Epithelial cell of prostate (primary cell): ENCODE results near the gene SORL1.
"Not testable (repeated sequence)": the region's sequence is repeated elsewhere in the genome, so short reads cannot be mapped to it uniquely, and the experiment has no call there.

Source experiments
- DNase-seq: peaks from one replicate; pipeline ENCODE4 v3.0.0-alpha.2; 2011; ENCODE audit warnings: low read depth, low spot score
- H3K27ac ChIP-seq: fragments of 450-650 bp; 2 replicates; pipeline ENCODE4 v1.5.1; 2017; ENCODE audit warnings: mild to moderate bottlenecking

Gene SORL1, protein sequence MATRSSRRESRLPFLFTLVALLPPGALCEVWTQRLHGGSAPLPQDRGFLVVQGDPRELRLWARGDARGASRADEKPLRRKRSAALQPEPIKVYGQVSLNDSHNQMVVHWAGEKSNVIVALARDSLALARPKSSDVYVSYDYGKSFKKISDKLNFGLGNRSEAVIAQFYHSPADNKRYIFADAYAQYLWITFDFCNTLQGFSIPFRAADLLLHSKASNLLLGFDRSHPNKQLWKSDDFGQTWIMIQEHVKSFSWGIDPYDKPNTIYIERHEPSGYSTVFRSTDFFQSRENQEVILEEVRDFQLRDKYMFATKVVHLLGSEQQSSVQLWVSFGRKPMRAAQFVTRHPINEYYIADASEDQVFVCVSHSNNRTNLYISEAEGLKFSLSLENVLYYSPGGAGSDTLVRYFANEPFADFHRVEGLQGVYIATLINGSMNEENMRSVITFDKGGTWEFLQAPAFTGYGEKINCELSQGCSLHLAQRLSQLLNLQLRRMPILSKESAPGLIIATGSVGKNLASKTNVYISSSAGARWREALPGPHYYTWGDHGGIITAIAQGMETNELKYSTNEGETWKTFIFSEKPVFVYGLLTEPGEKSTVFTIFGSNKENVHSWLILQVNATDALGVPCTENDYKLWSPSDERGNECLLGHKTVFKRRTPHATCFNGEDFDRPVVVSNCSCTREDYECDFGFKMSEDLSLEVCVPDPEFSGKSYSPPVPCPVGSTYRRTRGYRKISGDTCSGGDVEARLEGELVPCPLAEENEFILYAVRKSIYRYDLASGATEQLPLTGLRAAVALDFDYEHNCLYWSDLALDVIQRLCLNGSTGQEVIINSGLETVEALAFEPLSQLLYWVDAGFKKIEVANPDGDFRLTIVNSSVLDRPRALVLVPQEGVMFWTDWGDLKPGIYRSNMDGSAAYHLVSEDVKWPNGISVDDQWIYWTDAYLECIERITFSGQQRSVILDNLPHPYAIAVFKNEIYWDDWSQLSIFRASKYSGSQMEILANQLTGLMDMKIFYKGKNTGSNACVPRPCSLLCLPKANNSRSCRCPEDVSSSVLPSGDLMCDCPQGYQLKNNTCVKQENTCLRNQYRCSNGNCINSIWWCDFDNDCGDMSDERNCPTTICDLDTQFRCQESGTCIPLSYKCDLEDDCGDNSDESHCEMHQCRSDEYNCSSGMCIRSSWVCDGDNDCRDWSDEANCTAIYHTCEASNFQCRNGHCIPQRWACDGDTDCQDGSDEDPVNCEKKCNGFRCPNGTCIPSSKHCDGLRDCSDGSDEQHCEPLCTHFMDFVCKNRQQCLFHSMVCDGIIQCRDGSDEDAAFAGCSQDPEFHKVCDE (N-terminal part only)

DNA sequence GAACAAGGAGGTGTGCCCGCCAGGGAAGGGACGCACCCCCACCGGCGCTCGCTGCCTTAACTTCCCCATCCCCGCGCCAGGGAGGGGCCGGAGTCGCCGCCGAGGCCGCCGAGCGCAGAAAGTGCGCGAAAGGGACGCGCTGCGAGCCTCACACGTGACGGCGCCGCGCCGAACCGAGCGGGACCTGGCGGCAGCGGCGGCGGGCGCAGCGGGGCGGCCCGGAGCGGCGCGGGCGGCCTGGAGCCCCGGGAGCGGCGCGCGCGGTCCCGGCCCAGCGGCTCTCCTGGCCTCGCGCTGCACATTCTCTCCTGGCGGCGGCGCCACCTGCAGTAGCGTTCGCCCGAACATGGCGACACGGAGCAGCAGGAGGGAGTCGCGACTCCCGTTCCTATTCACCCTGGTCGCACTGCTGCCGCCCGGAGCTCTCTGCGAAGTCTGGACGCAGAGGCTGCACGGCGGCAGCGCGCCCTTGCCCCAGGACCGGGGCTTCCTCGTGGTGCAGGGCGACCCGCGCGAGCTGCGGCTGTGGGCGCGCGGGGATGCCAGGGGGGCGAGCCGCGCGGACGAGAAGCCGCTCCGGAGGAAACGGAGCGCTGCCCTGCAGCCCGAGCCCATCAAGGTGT is at the start of gene SORL1:
SORL1 (plus strand) TSS at position 329 of the 623 bp plus-strand sequence; CDS start at position 347, 18 bp downstream.
- peak within 1 kb of the TSS; percentile 36 for H3K27ac ChIP-seq

DNA sequence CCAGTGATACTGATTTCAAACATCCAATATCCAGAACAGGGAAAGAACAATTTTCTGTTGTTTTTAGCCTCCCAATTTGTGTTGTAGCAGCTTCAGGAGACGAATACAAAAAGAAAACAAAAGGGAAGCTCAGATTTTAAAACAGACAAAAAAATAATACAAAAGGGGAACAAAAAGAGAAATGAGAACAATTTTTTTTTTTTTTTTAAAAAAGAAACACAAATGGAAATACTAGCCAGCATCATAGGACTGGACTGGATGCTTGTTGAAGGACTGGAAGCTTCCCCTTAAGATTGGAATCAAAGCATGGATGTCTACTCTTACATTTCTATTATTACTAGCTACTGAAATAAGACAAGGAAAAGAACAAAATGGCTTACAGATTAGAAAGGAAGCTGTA is 46.5 kb upstream of the SORL1 start:
- H3K27ac ChIP-seq = no peak overlapping the region
- DNase-seq = no peak

More for the DNA sequence above, at the start of gene SORL1:
- DNase-seq = no peak

DNA sequence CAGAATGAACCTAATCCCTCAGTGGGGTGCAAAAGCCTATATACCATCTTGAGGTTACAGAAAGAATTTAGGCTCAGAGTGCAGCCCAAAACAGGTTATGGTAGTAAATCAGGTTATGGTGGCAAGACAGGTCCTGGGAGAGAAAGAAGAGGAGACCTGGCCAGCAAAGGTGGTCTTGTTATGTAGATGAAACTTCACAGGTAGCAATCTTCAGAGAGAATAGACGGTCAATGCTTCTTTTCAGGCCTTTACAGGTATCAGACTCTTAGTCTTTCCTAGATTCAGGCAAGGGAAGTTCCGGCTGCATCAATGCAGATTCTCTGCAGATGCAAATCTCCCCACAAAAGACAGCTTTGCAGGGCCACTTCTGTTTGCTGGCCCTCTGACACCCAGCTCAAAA is 45.8 kb upstream of the SORL1 start:
- H3K27ac ChIP-seq = no peak overlapping the region
- no peak for DNase-seq

DNA sequence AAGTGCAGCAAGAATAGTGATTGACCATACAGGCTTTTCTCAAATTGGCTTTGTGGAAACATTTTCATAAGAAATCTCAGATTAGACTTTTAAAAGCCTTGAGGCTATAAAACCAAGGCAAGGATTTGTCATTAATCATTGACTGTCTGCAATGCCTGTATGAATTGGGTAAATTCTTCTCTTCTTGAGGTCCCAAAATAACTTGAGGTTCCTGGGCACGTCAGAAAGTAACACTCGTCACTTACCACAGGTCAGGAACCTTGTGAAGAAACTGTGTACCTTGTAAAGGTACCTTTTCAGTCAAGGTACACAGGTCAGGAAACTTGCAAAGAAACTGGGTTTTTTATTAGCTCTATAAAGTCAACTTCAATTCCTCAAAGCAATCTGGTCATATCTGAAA is 43.3 kb upstream of the SORL1 start:
- no peak overlapping the region for H3K27ac ChIP-seq
- DNase-seq = no peak

DNA sequence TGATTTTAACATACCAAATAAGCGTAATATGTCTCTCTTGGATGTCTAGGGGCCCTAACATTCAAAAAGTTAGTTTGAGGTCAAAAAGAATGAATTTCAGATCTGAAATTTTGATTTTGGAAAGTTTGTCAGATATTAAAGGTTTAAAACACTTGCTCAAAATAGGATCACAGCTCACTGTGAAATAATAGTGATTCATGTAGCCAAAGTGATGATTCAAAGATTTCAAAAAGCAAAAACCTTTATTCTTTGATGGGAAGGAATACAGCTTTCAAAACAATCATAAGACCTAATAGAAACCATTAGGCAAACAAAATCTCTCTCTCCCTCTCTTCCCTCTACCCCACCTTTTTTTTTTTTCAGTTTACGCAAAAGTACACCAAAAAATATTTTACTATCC is 42.1 kb upstream of the SORL1 start:
- DNase-seq, H3K27ac ChIP-seq: not testable (repeated sequence)

DNA sequence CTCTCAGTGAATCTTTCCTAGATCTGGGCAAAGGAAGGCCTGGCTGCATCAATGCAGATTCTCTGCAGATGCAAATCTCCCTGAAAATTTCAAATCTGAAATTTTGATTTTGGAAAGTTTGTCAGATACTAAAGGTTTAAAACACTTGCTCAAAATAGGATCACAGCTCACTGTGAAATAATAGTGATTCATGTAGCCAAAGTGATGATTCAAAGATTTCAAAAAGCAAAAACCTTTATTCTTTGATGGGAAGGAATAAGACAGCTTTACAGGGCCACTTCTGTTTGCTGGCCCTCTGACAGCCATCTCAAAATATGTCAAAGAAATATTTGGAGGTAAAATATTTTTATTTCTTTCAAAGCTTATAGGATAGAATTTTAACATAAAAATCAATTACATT is 40.8 kb upstream of the SORL1 start:
- not testable (repeated sequence) for DNase-seq, H3K27ac ChIP-seq

DNA sequence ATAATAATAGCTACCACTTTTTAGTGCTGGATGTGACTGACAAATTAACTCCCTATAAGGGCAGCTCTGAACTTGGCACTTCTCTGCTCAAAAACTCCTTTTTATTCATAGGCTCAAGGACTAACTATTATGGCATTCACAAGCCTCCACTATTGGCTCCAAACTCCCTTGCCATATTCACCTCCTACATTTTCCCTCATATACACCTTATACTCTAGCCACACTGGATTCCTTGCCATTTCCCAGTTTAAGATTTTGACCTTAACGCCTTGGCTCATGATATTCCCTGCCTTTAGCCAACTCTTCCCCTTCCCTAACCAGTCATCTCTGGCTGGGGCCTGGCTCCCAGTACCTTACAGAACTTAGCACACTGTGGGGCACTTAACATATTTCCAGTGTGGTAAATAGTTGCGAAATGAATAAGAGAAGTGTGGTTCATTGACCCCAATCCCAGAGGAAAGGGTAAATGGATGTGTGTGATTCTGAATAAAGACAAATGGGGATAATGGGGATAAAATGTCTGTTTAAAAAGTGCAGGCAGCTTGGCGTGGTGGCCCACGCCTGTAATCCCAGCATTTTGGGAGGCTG is 40.0 kb upstream of the SORL1 start:
- no peak for DNase-seq
- H3K27ac ChIP-seq = no peak overlapping the region

DNA sequence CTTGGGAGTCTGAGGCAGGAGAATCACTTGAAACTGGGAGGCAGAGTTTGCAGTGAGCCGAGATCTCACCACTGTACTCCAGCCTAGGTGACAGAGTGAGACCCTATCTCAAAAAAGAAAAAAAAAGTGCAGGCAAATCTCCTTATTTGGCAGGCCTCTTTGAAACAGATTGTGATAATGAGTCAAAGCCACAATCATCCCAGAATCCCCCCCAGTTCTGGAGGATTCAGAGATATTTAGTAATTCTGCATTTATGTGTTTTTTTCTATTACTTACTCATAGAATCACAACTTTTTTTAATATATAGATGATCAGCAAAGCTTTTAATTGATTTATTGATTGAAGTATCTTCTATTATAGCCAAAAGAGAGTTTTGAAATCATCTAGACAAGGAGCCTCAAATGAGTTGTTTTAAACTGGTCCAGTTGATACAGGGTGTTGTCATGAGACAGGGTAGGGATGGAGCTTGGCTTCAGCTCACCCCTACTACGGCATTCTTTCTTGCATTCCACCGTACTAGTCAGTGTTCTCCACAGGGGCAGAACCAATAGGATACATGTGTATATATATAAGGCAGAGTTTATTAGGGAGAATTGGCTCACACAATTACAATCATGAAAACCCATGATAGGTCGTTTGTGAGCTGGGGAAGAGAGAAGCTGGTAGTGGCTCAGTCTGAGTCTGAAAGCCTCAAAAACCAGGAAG is 39.3 kb upstream of the SORL1 start:
- no peak for DNase-seq
- H3K27ac ChIP-seq = no peak overlapping the region

DNA sequence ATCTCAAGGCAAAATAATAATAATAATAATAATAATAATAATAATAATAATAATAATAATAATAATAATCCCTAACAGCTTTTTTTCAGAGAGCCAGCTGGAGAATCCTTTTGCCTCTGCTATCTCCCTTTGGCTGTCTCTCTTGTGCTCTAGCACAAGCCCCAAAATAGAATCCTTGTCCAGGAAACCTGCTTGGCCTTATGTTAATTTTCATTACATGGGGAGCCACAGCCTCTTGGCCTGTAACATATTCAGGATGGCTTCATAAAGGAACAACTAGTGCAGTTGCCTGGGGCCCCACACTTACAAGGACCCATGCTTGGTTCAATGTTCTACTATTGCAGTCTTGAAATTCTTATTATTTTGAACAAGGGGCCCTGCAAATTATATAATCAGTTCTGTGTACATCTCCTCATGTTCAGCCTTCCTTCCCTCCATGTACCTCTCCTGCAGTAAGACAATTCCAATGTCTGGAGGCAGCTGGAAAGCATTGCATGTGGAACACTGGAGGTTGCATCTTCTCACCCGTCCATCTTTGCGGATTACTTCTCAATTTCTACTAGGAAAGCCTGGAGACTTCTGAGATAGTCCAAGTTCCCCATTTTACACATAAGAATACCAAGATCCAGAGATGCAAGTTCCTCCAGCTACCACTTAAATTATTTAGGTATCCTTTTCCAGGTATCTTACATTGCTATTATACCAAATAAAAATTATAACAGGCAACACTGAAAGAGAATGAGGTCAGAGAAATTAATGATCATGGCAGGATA is 37.8 kb upstream of the SORL1 start:
- H3K27ac ChIP-seq = no peak overlapping the region
- DNase-seq = no peak

DNA sequence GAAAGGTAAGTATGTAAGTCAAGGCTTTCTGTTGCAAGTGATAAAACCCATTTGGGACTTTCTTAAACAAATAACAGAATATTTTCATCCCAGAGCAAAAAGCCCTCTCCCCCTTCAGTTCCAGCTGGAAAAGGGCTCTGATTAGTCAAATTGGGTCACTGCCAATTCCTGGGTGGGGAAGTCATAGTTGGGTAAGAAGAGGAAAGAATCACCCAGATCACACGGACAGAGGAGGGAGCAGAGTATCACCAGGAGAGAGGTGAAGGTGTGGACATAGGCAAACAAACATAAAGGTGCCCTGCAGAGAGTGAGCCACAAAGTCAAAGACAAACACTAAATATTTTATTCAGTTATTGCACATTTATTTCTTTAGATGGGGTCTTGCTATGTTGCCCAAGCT is 36.3 kb upstream of the SORL1 start:
- H3K27ac ChIP-seq = no peak overlapping the region
- peak; percentile 26 for DNase-seq

DNA sequence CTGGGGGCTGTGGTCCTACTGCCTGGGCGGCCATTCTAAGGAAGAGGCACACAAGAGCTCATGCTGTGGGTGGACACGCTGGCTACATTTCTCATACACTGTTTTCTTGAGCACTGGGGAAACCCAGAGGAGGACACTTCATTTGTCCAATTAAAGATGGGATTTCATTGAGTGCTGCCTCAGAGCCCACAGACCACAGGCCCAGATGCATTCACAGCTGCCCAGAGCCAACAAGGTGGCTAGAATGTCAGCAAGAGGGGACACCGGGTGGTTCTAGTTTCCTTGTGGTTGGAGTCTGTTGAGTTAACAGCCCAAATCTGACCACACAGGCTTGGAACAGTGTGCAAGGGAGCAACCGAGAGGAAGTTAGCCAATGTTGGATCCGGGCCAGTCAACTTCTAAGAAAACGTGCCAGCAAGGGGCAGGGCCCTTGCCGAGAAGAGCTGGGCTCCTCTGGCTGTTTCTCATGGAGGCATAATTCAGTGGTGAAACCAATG is 35.0 kb upstream of the SORL1 start:
- H3K27ac ChIP-seq = no peak overlapping the region
- DNase-seq = peak; percentile 39

DNA sequence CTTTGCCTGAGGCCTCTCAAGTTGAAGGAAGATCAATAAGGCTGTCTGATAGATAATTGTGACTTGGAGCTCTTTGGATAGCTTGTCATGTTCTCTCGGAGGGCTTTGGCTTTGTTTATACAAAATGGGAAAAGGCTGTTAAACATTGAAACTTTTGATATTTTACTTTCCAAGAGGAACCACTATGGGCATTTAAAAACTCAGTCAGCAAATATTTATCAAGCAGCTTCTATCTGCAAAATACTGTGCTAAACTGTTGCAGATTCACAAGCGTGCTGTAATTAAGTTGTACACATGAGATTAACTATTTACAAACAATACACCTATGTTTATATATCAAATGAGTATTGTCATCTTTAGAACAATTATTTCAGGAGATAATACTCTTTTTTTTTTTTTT is 34.5 kb upstream of the SORL1 start:
- no peak for DNase-seq
- no peak overlapping the region for H3K27ac ChIP-seq

DNA sequence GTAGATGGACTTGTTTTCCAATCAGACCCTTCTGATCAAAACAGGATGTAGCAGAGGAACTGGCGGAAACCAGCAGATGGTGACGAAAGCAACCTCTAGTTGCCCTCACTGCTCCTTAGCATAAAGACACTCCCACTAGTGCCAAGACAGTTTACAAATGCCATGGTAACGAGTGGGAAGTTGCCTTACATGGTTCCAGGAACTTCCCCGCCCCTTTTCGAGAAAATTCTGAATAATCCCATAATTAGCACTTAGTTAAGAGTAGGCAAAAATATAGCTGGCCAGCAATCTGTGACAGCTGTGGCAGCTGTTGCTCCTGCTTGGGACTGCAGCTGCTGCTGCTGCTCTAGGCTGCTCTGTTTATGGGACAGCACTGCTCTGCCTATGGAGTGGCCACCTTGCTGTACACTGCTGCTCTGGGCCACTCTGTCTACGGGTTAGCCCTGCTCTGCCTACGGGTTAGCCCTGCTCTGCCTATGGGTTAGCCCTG is 33.4 kb upstream of the SORL1 start:
- H3K27ac ChIP-seq = no peak overlapping the region
- DNase-seq = no peak

DNA sequence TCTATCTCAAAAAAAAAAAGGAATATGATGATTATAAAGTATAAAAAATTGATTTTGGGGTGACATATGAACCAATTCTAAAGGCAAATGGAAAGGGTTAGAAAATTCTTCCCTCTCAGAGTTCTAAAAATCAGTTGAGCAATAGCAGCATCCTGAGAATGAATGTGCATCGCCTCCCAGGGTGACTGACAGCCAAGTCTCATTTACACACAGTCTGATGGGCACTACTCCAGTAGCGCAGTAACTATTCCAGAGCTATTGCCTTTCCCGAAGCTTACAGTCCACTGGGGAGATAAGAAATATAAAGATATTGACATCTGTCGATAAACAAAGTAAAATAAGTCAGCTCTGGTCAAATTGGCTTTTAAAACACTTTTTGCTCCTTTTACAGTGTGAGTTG is 32.3 kb upstream of the SORL1 start:
- no peak for DNase-seq
- H3K27ac ChIP-seq = no peak overlapping the region

DNA sequence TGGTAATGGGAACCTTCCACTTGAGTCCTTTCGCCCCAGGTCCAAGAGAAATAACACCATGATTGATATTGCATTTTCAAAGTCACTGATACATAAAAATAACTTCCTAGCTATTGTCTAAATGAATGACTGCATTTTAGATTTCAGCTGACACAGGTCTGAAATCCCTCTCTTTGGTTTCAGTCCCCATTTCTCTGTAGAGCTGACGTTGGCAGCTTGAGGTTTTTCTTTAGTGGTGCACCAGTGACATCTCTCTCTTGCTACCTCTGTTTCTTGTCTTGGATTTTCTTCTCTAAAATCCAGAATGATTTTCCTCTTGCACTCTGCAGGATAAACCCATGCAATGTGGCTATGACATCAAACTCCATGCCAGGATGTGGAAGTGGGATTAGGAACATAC is 31.7 kb upstream of the SORL1 start:
- no peak overlapping the region for H3K27ac ChIP-seq
- DNase-seq = no peak

DNA sequence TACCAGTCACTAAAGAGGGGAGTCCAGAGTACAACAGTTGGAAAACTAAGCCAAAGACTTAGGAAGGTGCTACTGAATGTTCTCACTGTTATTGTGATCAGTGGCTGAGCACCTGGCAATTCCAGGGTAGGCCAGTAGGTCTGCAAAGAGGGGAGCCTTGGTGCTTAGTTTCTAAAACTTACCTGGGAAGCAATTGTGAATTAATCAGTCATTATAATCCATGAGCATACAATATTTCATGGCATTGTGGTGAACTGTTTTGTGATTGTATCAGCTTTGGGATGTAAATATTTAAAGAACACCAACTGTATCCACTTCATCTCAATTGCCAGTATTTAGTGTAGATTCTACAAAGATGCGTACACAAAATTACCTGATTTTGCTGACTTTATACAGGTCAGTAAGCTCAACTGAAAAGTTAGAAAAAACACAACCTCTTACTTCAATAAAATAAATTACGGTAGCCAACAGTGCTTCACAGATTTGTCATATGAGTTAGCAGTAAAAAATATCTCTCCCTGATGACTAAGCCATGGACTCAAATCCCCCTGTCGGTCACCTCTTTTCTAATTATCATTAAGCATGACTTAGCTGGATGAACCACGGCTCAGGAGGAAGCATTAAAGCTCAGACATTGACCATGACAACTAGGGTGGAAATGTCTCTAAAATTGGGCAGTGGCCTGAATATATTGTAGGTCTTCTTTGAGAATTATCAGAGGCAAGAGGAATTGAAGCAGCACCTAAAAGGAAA is 30.8 kb upstream of the SORL1 start:
- no peak for DNase-seq
- no peak overlapping the region for H3K27ac ChIP-seq

DNA sequence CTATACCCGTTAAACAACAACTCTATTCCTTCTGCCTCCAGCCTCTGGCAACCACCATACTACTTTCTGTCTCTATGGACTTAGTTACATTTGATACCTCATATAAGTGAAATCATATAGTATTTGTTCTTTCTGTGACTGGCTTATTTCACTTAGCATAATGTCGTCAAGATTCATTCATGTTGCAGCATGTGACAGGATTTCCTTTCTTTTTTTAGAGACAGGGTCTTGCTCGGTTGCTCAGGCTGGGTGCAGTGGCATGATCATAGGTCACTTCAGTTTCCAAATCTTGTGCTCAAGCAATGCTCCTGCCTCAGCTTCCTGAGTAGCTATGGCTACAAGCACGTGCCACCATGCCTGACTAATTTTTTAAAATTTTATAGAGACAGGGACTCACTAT is 29.4 kb upstream of the SORL1 start:
- no peak for DNase-seq
- H3K27ac ChIP-seq = no peak overlapping the region
